Stromal cell of bone marrow (primary cell): ENCODE results near the gene DTWD2.
"Not testable (repeated sequence)": the region's sequence is repeated elsewhere in the genome, so short reads cannot be mapped to it uniquely, and the experiment has no call there.

Source experiments
- DNase-seq: peaks from one replicate; pipeline ENCODE4 v3.0.0-alpha.2; 2012; ENCODE audit warnings: low read depth

The DTWD2 gene

GRCh38 chr5:118987988-118988865, at the start of gene DTWD2:
Gene DTWD2, minus strand, starts transcription at chr5:118988547. Its CDS starts 36 bp downstream, at chr5:118988511.
- DNase-seq, result peak; percentile 82

DNA sequence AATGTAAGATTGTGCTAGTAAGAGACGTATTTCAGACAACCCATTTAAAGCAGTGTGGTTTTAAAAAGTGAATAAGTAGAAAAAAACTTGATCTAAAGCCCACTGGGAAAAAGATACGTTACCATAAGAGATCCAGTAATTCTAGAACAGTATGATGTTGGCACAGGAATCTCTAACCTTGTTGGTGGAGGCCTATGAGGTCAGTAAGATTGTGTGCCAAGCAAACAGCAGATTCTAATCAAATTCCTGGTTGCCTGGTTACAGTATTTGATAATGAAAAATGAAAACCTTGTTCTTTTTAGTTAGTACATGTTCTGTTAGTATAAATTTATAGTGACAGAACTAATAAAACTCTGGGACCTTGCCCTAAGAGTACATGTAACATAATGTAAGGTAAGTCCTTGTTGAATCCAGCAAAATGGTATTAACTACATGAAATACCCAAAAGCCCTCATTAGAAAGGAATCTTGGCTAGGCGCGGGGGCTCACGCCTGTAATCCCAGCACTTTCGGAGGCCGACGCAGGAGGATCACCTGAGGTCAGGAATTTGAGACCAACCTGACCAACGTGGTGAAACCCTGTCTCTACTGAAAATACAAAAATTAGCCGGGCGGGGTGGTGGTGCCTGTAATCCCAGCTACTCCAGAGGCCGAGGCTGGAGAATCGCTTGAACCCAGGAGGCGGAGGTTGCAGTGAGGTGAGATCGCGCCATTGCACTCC, 49.3 kb upstream of the DTWD2 start:
- DNase-seq, result peak; percentile 42

DNA sequence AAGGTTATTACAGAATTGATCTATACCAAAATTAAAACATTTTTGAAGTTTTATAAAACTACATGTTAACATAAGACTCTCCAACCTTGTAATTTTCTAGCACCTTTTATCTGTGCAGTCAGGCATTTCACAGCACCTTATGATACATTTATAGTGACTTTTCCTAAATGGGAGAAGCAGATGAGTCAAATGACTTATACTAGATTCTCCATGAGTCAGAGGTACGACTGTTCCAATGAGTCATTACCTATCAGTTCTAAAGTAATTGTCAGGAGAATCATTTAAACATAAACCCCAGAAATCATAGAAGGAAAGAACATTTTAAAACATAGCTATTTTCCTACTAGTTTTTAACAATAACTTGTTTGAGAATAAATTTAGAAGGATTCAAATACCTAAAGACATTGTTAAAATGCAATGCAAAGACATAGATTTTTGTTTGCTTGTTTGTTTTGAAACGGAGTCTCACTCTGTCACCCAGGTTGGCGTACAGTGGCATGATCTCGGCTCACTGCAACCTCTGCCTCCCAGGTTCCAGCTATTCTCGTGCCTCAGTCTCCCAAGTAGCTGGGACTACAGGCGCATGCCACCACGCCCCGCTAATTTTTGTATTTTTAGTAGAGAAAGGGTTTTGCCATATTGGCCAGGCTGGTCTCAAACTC, 47.9 kb upstream of the DTWD2 start:
- DNase-seq, result peak; percentile 69

DNA sequence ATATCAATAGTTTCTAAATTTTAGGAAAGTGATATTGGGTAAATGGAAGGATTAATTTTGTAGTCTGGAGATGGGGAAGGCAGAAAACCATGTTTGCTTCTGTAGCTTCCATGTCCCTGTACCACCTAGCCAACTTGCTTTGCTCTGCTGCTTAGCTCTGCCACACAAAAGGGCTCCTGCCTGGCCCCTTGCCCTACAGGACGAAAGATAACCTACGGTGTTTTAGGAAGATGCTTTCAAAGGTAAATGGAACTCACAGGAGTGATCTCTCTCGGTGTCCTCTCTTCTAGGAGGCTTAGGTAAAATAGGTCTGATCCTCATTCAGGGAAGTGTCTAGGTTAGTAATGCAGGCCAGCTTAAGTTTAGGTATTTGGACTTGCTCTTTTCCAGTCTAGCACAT, 44.8 kb upstream of the DTWD2 start:
- DNase-seq, result no peak

DNA sequence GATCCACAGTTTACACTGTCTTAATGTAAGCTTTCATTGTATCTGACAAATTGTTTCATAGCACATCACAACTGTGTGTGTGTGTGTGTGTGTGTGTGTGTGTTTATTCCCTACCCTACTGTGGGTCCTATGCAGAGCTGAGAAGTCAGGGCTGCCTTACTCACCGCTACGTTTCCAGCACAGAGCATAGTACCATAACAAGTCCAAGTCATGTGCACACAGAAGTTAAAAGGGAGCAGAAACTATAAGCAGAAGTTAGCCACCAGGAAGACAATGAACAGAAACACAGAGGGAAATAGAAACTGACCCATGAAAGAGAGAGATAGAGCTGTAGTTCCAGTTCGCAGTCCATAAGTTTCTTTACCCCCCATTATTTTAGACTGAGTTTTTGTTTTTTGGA, 44.3 kb upstream of the DTWD2 start:
- DNase-seq, result no peak

GRCh38 chr5:119031905-119032304, 43.6 kb upstream of the DTWD2 start:
- DNase-seq, result no peak

DNA sequence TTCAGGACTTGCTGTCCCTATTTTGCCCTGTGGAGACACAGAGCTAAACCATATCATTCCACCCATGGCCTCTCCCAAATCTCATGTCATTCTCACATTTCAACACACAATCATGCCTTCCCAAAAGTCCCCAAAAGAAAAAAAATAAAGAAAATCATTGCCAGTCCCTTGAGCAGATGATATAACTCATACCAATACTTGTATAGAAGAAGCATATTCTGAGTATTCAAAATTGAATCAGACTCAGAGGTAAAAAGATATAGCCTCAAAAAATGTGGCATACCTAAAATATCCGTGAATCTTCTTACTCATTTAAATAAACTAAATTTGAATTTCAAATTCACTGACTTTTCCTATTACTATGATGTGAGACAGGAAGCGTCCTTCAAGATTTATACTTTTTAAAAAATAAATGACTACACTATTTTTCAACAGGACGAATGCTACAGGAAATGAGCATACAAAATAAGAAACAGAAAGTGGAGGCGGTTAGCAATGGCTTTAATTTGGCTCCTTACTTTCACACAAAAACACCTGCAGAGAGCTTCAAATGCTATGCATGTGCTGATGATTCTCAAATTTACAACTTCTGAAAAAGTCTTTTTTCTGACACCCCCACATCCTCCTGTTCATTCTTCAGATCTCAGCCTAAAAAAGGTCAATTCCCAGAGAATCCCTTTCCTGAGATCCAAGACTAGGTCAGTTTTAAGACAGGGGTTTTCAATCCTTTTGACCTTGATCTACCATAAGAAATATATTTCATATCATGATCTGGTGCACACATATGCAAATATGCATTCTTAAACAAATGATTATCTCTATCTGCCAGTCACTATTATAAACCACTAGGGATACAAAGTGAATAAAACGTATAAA, 42.9 kb upstream of the DTWD2 start:
- DNase-seq, result no peak

DNA sequence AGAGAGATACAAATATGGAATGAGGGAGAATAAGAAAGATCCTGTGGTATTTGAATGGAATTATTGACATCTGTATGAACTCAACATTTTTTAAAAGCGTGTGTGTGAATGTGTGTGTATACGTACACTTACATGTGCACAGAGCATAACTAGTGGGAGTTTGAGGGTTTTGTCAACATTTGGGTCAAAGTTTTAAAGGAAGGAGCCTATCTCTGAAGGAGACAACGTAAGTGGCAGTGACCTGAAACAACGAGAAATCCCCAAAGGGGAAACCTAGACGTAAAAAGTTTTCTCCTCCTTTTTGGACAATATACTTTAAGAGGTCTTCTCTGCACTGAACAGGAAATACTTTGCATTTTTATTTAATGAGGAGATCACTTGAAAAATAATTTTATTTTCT, 40.2 kb upstream of the DTWD2 start:
- DNase-seq, result no peak

DNA sequence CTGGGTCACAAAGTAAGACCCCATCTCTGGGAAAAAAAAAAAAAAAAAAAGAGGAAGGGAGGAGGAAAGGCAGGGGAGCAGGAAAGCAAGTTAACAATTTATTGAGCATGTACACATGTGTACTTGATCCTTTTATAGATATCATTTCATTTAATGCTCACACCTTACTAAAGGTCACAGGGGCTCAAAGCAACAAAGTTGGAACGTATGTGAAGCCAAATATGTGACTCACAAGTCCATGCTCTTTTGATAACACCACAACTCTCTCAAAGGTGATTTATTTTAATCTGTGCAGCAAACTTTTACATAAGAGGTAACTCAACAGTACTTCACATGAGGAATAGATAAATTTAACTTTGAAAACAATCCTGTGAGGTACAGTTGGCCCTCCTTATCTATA, 34.4 kb upstream of the DTWD2 start:
- DNase-seq, result no peak

GRCh38 chr5:119022017-119022745, 33.8 kb upstream of the DTWD2 start:
- DNase-seq, result peak; percentile 28

GRCh38 chr5:119021149-119021732, 32.9 kb upstream of the DTWD2 start:
- no peak for DNase-seq

- DNase-seq, result peak; percentile 6
Observed at GRCh38 chr5:119019949-119020348, 31.6 kb upstream of the DTWD2 start.

- DNase-seq, result no peak
Observed at GRCh38 chr5:119019501-119019900, 31.2 kb upstream of the DTWD2 start.

DNA sequence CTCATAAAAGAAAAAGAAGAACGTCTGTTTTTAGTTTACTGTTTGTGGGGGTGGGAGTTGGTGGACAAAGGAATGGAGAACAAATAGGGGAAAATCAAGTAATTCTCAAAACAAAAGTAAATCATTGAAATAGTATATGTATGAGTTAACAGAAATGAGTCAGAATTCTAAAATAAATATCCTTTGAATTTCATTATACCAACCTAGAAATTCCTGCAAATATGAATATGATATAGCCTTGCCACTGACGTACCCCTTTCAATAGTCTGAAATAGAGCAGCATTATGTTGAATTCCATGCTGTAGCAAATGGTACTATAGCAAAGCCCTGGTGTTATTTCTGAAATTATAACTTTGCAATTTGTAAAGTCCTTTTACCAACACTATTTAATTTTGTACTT, 29.6 kb upstream of the DTWD2 start:
- no peak for DNase-seq

- no peak for DNase-seq
Observed at GRCh38 chr5:119016125-119016774, 27.9 kb upstream of the DTWD2 start.

DNA sequence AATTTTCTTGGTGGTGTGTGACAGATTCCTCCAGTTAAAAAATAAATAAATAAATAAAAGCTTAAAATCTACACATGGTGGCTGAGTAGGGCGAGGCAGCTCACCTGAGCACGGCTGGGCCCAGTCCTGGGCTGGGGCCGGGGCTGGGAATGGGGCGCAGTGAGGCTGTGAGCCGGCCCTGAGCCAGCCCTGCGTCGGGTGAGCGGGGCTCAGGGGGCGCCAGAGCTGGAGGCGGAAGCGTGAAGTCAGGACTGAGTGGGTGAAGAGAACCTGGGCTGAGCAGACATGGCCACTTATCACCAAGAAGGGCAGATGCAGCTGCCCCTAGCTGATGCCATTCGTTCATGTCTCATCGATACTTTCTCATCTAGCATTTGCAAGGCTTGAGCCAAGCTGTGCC, 22.8 kb upstream of the DTWD2 start:
- DNase-seq, result no peak

GRCh38 chr5:119010206-119010605, 21.9 kb upstream of the DTWD2 start:
- no peak for DNase-seq

GRCh38 chr5:119009131-119009530, 20.8 kb upstream of the DTWD2 start:
- no peak for DNase-seq

GRCh38 chr5:118999696-119000095, 11.3 kb upstream of the DTWD2 start:
- DNase-seq, result no peak

- DNase-seq, result not testable (repeated sequence)
Observed at GRCh38 chr5:118998861-118999260, 10.5 kb upstream of the DTWD2 start.
